T-helper 2 cell treated with Interferon-gamma antibody and Interleukin-4, amounts not matched to agents 100 ng/mL and 5 ng/mL, for 36 hours (primary cell): ENCODE results near the gene DEF6. TPM values are rescaled to one million over a fixed set of nuclear protein-coding genes. Genes with fewer than 3 reads are reported as not detected.

ENCODE experiments used
- intact Hi-C: fragments of 100-400 bp; cut with micrococcal nuclease; formaldehyde crosslinking; loops from one replicate; pipeline ENCODE4 v1.15.1; 2023
- total RNA-seq: library from RNA; stranded (reverse); gene quantifications from 2 replicates; pipeline ENCODE4 v1.2.3, GENCODE V29; 2022

DEF6 gene
- total RNA-seq, 1 donor from 2014 or later = 209 TPM

DNA sequence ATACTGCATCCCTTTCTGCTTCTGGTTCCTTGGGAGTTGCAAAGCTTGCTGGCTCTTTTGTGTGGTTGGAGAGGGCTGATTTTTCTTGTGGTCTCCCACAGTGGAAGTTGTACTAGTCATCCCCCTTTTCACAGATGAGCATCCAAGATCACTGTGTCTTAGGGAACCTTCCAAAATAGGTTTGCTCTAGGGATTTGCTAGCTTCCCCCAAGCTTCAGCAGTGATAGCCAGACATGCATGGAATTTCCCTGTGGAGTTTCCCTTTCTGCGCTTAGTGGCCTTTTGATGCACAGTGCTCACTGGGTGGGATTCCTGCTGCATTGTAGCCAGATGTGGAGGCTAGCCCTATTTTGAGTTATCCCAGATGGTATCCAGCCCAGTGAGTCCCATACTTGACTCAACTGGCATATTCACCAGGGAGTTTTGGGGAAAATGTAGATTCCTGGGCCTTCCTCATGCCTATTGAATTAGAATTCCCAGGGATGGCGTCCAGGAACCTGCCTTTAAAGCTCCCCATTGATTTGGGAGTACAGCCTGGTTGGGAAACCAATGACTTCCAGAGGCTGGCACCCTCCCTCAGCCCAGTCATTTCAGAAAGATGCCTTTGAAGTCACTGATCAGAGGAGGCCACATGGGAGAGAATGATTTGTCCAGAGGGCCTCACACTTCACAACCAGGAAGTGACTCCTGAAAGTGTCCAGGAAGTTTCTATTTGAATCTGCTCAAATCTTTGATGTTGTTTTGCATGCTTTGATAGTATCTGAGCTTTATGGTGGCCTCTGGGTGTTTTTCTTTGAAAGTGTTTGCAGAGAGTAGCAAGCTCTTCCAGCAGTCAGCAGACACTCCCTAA lies 70.6 kb downstream of the DEF6 start:
- intact Hi-C loops = no loop called here

DNA sequence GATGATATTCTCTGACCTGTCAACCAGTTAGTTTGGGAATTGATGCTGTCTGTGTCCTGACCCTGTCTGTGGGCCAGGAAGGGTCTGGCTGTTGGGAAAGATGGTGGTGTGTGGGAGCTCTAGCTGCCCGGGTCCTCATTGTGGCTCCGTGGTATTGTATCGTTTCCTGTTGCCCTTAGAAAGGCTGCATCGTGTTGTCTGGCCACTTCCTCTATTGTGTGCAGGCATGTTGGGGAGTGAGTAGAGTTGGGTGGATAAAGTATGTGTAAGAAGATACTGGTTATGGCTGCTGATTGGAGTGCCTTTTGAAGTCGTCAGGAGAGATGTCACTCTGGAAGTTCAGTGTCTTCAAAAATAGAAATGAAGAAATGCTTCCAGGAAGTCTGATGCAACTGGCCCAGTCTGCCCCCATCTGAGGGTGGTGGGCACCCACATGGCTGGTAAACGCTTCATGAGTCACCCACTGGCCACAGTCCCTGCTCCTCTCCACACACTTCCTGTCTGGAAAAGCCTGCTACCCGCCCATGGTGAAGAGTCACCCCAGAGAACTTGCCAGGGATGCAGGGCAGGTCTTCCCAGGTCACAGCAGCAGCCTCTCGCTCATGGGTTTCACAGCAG lies 72.6 kb downstream of the DEF6 start:
- intact Hi-C loops = no loop called here

DNA sequence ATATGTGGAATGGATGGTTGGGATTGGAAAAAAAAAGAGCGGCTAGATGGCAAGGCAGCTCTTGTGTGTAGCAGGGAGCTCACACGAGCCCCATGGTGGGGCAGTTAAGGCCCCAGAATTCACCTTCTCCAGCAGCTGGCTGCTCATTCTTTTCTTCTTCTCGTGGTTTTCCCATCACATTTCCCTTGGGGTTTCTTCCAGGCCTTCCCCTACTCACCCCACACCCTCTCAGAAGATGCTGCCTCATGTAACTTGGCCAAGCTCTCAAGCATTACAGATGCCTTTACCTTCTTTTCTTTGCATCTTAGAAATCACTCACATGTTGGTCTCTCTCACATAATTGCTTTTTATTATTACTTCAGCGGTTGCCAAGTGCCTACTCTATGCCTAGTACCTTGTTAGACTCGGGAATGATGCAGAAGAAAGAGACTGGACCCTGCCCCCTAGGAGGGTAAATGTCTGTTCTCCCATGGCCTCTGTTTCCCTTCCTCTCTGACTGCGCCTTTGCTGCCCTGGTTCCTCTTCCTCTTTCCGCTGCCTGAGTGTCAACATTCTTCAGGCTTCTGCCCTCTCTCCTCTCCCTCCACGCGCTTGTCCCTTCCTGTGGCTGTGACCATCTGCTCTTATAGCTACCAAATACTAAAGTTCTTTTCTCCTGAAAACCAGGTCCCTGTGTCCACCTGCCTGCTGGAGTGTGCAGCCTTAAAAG lies 73.3 kb downstream of the DEF6 start:
- intact Hi-C loops = no loop called here

Other genes starting within 250 kb of the DEF6 start
- gene TCP11, start 156.5 kb upstream of the DEF6 start, total RNA-seq = not detected in 2 replicates
- not detected in 2 replicates for gene SCUBE3, start 83.9 kb upstream of the DEF6 start, total RNA-seq
- 39.2 and 40.7 TPM in 2 replicates for gene ZNF76, start 38.1 kb upstream of the DEF6 start, total RNA-seq
- 18.0 and 19.9 TPM in 2 replicates for gene PPARD, start 44.7 kb downstream of the DEF6 start, total RNA-seq
- gene FANCE, start 154.5 kb downstream of the DEF6 start, total RNA-seq = 14.9 and 15.4 TPM in 2 replicates
- gene RPL10A, start 170.6 kb downstream of the DEF6 start, total RNA-seq = 1,417 and 1,442 TPM in 2 replicates
- 0.14 and 0.23 TPM in 2 replicates for gene TEAD3, start 199.3 kb downstream of the DEF6 start, total RNA-seq
- not detected in 2 replicates for gene TULP1, start 215.1 kb downstream of the DEF6 start, total RNA-seq